NCI-H2081 treated with DMSO at 0.1 percent for 48 hours (cell line): Measurements from ENCODE around the gene XPO4.
"Not testable (repeated sequence)": the region's sequence is repeated elsewhere in the genome, so short reads cannot be mapped to it uniquely, and the experiment has no call there.

Source experiments
- DNase-seq: peaks from one replicate; lab custom pipeline; 2025; lab: John Stamatoyannopoulos, UW

XPO4 gene

DNA sequence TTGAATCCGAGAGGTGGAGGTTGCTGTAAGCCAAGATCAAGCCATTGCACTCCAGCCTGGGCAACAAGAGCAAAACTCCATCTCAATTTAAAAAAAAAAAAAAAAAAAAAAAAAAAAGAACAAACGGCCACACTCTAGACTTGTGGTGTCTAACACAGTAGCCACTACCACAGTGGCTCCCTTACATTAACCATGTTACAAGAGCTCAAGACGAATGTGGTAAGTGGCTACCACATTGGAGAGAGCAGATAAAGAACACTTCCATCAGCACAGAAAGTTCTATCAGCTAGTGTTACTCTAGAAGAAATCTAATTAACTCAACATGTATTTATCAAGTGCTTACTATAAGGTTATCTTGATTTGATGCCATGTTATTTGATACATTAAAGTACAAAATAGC, 11.5 kb downstream of the XPO4 start:
- no peak for DNase-seq

DNA sequence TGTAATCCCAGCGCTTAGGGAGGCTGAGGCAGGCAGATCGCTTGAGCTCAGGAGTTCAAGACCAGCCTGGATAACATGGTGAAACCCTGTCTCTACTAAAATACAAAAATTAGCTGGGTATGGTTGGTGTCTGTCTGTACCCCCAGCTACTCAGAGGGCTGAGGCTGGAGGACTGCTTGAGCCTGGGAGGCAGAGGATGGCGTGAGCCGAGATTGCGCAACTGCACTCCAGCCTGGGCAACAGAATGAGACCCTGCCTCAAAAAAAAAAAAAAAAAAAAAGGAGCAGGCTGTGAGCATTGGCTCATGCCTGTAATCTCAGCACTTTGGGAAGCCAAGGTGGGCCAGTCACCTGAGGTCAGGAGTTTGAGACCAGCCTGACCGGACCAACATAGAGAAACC, 12.0 kb downstream of the XPO4 start:
- DNase-seq, result not testable (repeated sequence)

DNA sequence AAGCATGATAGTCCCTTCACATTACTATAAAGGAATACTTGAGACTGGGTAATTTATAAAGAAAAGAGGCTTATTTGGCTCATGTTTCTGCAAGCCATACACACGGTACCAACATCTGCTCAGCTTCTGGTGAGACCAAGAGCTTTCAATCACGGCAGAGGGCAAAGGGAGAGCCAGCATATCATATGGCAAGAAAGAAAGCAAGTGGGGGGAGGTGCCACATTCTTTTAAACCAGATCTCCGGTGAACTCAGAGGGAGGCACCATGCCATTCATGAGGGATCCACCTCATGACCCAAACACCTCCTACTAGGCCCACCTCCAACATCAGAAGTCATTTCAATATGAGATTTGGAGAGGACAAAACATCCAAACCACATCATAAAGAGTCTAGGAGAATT, 20.3 kb downstream of the XPO4 start:
- no peak for DNase-seq

GRCh38 chr13:20877902-20878301, 24.6 kb downstream of the XPO4 start:
- no peak for DNase-seq

DNA sequence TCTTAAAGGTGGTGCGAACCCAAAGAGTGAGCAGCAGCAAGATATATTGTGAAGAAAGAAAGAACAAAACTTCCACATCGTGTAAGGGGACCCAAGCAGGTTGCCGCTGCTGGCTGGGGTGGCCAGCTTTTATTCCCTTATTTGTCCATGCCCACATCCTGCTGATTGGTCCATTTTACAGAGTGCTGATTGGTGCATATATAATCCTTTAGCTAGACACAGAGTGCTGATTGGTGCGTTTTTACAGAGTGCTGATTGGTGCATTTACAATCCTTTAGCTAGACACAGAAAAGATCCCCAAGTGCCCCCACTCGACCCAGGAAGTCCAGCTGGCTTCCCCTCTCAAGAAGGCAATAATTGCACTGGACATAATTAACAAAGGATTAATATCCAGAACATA, 25.7 kb downstream of the XPO4 start:
- DNase-seq, result not testable (repeated sequence)

GRCh38 chr13:20874439-20874838, 28.1 kb downstream of the XPO4 start:
- not testable (repeated sequence) for DNase-seq

DNA sequence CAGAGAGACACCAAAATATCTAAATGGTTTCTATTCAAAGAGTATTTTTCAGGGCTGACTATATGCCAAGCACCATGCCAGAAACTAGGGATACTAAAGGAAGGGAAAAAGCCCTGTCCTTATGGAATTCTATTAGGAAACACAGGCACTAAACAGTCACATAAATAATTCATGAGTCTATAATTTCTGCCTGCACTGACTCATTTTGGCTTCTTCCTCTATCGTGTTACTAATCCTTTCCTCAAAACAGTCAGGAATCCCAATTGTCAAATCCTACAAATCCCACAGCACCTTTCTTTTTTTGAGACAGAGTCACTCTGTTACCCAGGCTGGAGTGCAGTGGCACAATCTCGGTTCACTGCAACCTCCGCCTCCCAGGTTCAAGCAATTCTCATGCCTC, 29.2 kb downstream of the XPO4 start:
- no peak for DNase-seq

DNA sequence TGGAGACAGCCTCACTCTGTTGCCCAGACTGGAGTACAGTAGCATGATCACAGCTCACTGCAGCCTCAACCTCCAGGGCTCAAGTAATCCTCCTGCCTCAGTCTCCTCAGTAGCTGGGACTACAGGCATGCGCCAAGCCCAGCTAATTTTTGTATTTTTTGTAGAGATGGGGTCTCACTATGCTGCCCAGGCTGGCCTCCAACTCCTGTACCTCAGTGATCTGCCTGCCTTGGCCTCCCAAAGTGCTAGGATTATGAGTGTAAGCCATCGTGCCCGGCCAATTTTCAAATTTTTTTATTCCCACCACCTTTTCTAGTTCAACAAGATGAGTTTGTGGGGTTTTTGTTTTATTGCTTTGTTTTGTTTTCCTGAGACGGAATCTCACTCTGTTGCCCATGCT, 31.7 kb downstream of the XPO4 start:
- no peak for DNase-seq

DNA sequence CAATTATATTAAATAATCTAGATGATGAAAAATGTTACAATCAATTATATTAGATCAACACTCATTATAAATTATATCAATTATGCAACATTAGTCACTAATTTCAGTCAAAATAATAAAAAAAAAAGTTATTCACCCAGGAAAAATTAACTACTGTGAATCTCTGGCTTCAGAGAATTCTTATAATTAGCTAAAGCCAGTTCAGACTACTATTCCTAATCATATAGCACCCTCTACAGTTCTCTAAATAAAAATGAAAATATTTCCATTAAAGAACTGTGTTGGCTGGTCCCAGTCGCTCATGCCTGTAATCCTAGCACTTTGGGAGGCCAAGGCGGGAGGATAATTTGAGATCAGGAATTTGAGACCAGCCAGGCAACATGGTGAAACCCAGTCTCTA, 33.0 kb downstream of the XPO4 start:
- DNase-seq, result no peak

GRCh38 chr13:20867408-20867807, 35.1 kb downstream of the XPO4 start:
- no peak for DNase-seq

DNA sequence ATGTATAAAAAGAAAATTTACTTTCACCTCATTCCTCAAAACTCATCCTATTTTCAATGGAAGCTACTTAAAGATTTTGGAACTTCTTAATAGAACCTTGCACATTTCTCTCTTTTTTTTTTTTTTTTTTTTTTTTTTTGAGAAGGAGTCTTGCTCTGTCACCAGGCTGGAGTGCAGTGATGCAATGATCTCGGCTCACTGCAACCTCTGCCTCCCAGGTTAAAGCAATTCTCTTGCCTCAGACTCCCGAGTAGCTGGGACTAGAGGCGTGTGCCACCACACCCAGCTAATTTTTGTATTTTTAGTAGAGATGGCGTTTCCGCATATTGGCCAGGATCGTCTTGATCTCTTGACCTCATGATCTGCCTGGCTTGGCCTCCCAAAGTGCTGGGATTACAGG, 40.9 kb downstream of the XPO4 start:
- DNase-seq, result not testable (repeated sequence)

GRCh38 chr13:20860844-20861243, 41.7 kb downstream of the XPO4 start:
- no peak for DNase-seq

DNA sequence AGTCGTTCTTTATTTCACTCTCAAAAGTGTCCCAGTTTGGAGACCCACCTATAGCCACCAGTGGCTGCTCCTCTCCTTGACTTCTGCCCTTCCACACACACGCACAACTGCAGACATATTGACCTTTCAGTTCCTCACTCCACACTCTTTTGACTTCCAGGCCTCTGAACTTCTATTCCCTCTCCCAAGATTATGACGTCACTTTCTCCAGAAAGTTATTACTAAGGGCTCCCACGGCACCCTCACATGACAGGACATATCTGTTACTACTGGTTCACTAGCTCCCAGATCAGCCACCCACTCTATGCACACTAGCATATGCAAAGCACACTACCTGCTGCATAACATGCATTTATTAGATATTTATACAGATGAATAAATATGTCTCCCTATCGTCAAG, 45.9 kb downstream of the XPO4 start:
- no peak for DNase-seq

DNA sequence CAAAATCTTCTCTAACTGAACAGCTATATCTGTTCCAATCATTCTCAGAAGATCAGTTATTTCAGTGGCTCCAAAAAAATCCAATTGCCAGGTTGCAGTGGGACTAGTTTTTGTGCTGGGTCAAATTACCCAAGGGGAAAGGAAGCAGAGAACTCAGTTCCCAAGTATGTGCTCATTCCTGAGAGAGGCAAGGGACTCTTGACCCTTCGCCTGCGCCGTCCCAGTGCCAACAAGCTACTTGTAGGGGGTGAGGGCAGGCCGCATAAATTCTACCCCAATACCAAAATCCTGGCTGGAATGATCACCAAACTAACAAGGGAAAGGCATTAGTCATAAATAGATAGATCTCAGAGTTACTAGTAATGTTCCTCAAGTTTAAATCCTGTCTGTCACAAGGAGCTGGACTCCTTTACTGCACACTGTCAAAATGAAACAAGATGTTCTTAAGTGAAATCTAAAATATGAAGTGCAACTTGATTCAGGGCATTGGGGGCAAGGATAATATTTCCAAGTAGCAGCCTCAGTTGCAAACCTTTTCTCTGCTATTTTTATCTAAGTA, 50.6 kb downstream of the XPO4 start:
- DNase-seq, result no peak

- no peak for DNase-seq
Observed at GRCh38 chr13:20848944-20849343, 53.6 kb downstream of the XPO4 start.

DNA sequence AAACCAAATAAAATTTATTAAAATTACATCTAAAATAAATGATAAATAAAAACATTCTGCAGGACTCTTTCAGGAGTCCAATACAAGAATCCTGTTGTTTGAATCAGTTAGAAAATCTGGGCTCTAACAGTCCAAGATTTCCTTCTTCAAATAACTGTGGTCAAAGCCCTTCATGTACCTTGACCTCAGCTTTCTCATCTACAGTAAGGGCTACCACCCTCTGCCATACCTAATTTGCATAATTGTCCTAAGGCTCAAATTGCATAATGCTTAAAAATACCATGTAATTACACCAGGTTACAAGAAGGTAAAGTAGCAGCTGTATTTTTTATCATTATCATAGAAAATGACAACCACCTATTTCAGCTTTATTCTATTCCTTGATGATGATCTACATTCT, 54.3 kb downstream of the XPO4 start:
- DNase-seq, result no peak

GRCh38 chr13:20847296-20847695, 55.2 kb downstream of the XPO4 start:
- no peak for DNase-seq

GRCh38 chr13:20843166-20843565, 59.4 kb downstream of the XPO4 start:
- DNase-seq, result no peak

- DNase-seq, result no peak
Observed at GRCh38 chr13:20840568-20840967, 62.0 kb downstream of the XPO4 start.

DNA sequence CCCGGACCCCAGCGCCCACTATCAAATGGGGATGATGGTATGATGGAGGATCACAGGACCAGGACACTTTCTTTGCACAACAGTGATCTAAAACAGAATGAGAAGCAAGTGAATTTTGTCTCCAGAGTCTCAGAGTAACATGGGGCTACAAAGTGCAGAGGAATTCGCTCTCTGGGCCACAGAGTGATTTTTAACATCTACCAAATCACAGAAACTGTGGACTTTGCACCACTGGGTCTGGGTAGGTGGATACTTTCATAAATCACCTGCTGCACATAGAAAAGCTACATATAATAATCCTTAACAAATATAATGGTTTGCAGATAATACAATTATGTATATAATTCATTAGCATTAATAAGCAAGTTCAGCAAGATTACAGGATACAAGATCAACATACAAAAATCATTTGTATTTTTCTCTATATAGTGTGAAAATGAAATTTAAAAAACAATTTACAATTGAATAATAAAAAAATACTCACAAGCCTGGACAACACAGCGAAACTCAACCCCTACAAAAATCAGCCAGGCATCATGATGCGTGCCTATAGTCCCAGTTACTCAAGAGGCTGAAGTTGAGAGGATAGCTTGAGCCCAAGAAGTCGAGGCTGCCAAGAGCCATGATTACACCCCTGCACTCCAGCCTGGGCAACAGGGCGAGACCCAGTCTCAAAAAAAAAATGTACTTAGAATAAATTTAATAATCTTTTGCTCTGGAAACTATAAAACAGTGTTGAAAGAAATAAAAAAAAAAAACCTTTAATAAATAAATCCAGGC, 68.5 kb downstream of the XPO4 start:
- no peak for DNase-seq

DNA sequence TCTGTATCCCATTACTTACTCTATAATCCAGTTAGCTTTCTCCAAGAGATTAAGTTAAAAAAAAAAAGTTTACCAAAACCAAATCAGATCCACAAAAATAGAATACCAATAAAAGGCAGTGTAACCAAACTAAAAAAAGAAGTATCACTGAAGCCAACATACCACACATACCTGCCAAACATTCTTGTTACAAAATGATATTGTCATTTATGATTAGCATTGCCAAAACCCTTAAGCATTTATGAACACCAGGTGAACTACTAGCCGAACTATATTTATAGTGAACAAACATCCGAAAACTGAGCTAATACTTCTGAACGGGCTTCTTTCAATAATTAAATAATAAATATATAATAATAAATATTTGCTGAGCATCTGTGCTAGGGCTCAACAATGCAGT, 69.7 kb downstream of the XPO4 start:
- DNase-seq, result no peak

DNA sequence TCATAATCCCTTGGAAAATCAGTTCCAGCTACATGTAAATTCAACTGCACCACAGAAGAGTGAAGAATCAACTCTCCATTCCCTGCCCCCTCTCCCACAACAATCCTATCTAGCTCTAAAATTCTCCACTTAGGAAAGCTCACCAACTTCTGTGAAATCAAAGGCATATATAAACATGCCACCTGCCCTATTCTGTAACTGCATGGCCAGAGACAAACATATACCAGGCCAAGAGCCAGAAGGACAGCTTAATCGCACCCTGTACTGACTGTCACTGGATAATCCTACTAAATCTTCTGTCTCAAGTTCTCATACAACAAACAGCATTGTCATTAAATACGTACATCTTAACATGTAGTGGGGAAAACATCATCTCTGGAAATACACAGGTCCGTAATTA, 70.6 kb downstream of the XPO4 start:
- no peak for DNase-seq

- no peak for DNase-seq
Observed at GRCh38 chr13:20831254-20831653, 71.3 kb downstream of the XPO4 start.
